Mucosa of descending colon (tissue), 3 donors: Measurements from ENCODE around the gene SPOCK1. TPM values are rescaled to one million over a fixed set of nuclear protein-coding genes. Genes with fewer than 3 reads are reported as not detected.

Experiments used
- ATAC-seq: fragments of 200-7000 bp; cut with Tn5 transposase; one replicate; pipeline ENCODE4 v1.9.1; 2020; ENCODE audit warnings: mild to moderate bottlenecking, moderate library complexity
- DNase-seq, 3 donors: peaks; one replicate each; pipeline ENCODE4 v3.0.0-alpha.2; 2020
- H3K36me3 ChIP-seq: fragments of 200-600 bp; one replicate; pipeline ENCODE4 v1.8.0; 2021; ENCODE audit warnings: low read depth, mild to moderate bottlenecking
- H3K4me1 ChIP-seq: fragments of 200-600 bp; one replicate; pipeline ENCODE4 v1.8.0; 2021; ENCODE audit warnings: low read depth, mild to moderate bottlenecking
- H3K4me3 ChIP-seq: fragments of 200-600 bp; one replicate; pipeline ENCODE4 v1.8.0; 2021; ENCODE audit warnings: mild to moderate bottlenecking
- H3K9me3 ChIP-seq: fragments of 200-600 bp; one replicate; pipeline ENCODE4 v1.8.0; 2021; ENCODE audit warnings: mild to moderate bottlenecking
- CTCF ChIP-seq: fragments of 200-600 bp; IDR thresholded peaks from one replicate; pipeline ENCODE4 v1.8.0; 2022; ENCODE audit warnings: antibody characterized with exemption, mild to moderate bottlenecking
- intact Hi-C, 2 donors: fragments of 100-400 bp; cut with DNase I in 1 of 2; cut with micrococcal nuclease in 1 of 2; formaldehyde crosslinking; loops; one replicate each; pipeline versions ENCODE4 v1.11.0 to v1.11.1; 2022; cut with DNase I, micrococcal nuclease
- total RNA-seq, 3 donors: library from RNA; stranded (reverse); fragmentation: NEBNext Ultra II Directional in 2 of 3; extraction: Animal tissue kit (Norgen Biotek cat#: 25700) in 2 of 3; gene quantifications; one replicate each; pipeline versions ENCODE4 v1.2.1 to v1.2.4, GENCODE V29; 2021 to 2023
- donor health status: DM: no; HTN: no; CAD: no; lungs with moderate emphysema.
- donor health status: DM: no; HTN: no; CAD: no.
- donor health status: DM: no; HTN: yes; CAD: no.

SPOCK1 gene
- total RNA-seq, 3 donors from 2014 or later: 1.8 to 55.5 (median 7.9) TPM

- no peak for TF ChIP-seq CTCF
- intact Hi-C loops: no loop called here
- Histone ChIP-seq H3K36me3 (no peaks in the 10 kb centered on the region), H3K4me1 (no peaks in the 10 kb centered on the region), H3K9me3 (peaks cover 5% of the 10 kb centered on the region), H3K4me3 (no peak overlapping the region)
- ATAC-seq (no peak), DNase-seq (no peak)
Observed at GRCh38 chr5:137040024-137040423, 459.1 kb downstream of the SPOCK1 start.

GRCh38 chr5:137037848-137038247 lies 461.3 kb downstream of the SPOCK1 start:
- ATAC-seq (no peak), DNase-seq (no peak)
- H3K4me1 ChIP-seq: no peaks in the 10 kb centered on the region
- TF ChIP-seq CTCF: no peak
- intact Hi-C loops: no loop called here
- H3K9me3 ChIP-seq: no peaks in the 10 kb centered on the region
- H3K4me3 ChIP-seq: no peak overlapping the region
- H3K36me3 ChIP-seq: no peaks in the 10 kb centered on the region

- intact Hi-C loops: no loop called here
- H3K36me3 ChIP-seq: no peaks in the 10 kb centered on the region
- no peaks in the 10 kb centered on the region for H3K4me1 ChIP-seq
- H3K9me3 ChIP-seq: no peaks in the 10 kb centered on the region
- DNase-seq (no peak), ATAC-seq (no peak)
- no peak for TF ChIP-seq CTCF
- no peak overlapping the region for H3K4me3 ChIP-seq
Observed at GRCh38 chr5:137036640-137037039, 462.5 kb downstream of the SPOCK1 start.

- intact Hi-C loops: no loop called here
- Histone ChIP-seq H3K4me3 (no peak overlapping the region), H3K4me1 (no peaks in the 10 kb centered on the region), H3K9me3 (no peaks in the 10 kb centered on the region), H3K36me3 (no peaks in the 10 kb centered on the region)
- no peak for DNase-seq
- ATAC-seq: no peak
- no peak for TF ChIP-seq CTCF
Observed at GRCh38 chr5:137035480-137035878, 463.6 kb downstream of the SPOCK1 start.

- Histone ChIP-seq H3K9me3 (no peaks in the 10 kb centered on the region), H3K36me3 (no peaks in the 10 kb centered on the region), H3K4me3 (no peak overlapping the region), H3K4me1 (no peaks in the 10 kb centered on the region)
- DNase-seq (no peak), ATAC-seq (no peak)
- intact Hi-C loops: no loop called here
- no peak for TF ChIP-seq CTCF
Observed at GRCh38 chr5:137034764-137035479, 464.2 kb downstream of the SPOCK1 start.

GRCh38 chr5:137034213-137034612 lies 464.9 kb downstream of the SPOCK1 start:
- no peaks in the 10 kb centered on the region for H3K4me1 ChIP-seq
- no peaks in the 10 kb centered on the region for H3K9me3 ChIP-seq
- intact Hi-C loops: no loop called here
- no peak for ATAC-seq
- H3K4me3 ChIP-seq: no peak overlapping the region
- DNase-seq: no peak
- no peaks in the 10 kb centered on the region for H3K36me3 ChIP-seq
- no peak for TF ChIP-seq CTCF
